ENCODE data around the gene MARCKS.

MARCKS gene

GRCh38 chr6:113893451-113893850 is 36.3 kb downstream of the MARCKS start:
- no peak overlapping the region for H3K4me3 ChIP-seq (replicated peaks in 1 of 2; ENCODE audit: low read depth in 2 of 2, low read length in 2 of 2)
- no peak for TF ChIP-seq CTCF (IDR thresholded peaks at IDR 0.05; ENCODE audit: low read depth, low read length)
- DNase-seq (ENCODE audit: low read depth in 2 of 2) = no peak

- TF ChIP-seq CTCF (IDR thresholded peaks at IDR 0.05; ENCODE audit: low read depth, low read length) = no peak
- DNase-seq (ENCODE audit: low read depth in 2 of 2) = peak; percentile 27 to 31
- no peak overlapping the region for H3K4me3 ChIP-seq (replicated peaks in 1 of 2; ENCODE audit: low read depth in 2 of 2, low read length in 2 of 2)
These were observed 36.7 kb downstream of the MARCKS start for GRCh38 chr6:113893866-113894265.

- no peak for TF ChIP-seq CTCF (IDR thresholded peaks at IDR 0.05; ENCODE audit: low read depth, low read length)
- no peak overlapping the region for H3K4me3 ChIP-seq (replicated peaks in 1 of 2; ENCODE audit: low read depth in 2 of 2, low read length in 2 of 2)
- peak; percentile 16 to 21 for DNase-seq (ENCODE audit: low read depth in 2 of 2)
These were observed 37.8 kb downstream of the MARCKS start for GRCh38 chr6:113894712-113895674.

- no peak overlapping the region for H3K4me3 ChIP-seq (replicated peaks in 1 of 2; ENCODE audit: low read depth in 2 of 2, low read length in 2 of 2)
- TF ChIP-seq CTCF (IDR thresholded peaks at IDR 0.05; ENCODE audit: low read depth, low read length) = no peak
- peak; percentile 12 to 32 for DNase-seq (ENCODE audit: low read depth in 2 of 2)
These were observed 44.3 kb downstream of the MARCKS start for GRCh38 chr6:113901482-113901881.

- no peak for TF ChIP-seq CTCF (IDR thresholded peaks at IDR 0.05; ENCODE audit: low read depth, low read length)
- peak; percentile 59 to 77 for DNase-seq (ENCODE audit: low read depth in 2 of 2)
- H3K4me3 ChIP-seq (replicated peaks in 1 of 2; ENCODE audit: low read depth in 2 of 2, low read length in 2 of 2) = no peak overlapping the region
These were observed 46.7 kb downstream of the MARCKS start for GRCh38 chr6:113903666-113904330.

GRCh38 chr6:113907102-113907815 is 50.1 kb downstream of the MARCKS start:
- TF ChIP-seq CTCF (IDR thresholded peaks at IDR 0.05; ENCODE audit: low read depth, low read length) = peak; percentile 8
- DNase-seq (ENCODE audit: low read depth in 2 of 2) = peak; percentile 27 to 59

More at GRCh38 chr6:113907102-113907815, 50.1 kb downstream of the MARCKS start:
- no peak overlapping the region for H3K4me3 ChIP-seq (replicated peaks in 1 of 2; ENCODE audit: low read depth in 2 of 2, low read length in 2 of 2)
